NCI-H1092 treated with DMSO at 0.1 percent for 48 hours (cell line): ENCODE data around the gene GJC2.

Source experiments
- DNase-seq: peaks from one replicate; lab custom pipeline; 2025; lab: John Stamatoyannopoulos, UW

Gene GJC2

GRCh38 chr1:228194921-228195812, 45.4 kb downstream of the GJC2 start:
- DNase-seq = no peak

GRCh38 chr1:228197555-228198147, 47.9 kb downstream of the GJC2 start:
- no peak for DNase-seq

- no peak for DNase-seq
These were observed 49.4 kb downstream of the GJC2 start for GRCh38 chr1:228198977-228199590.

- peak; percentile 59 for DNase-seq
These were observed 55.2 kb downstream of the GJC2 start for GRCh38 chr1:228204958-228205357.

GRCh38 chr1:228205526-228206436, 56.1 kb downstream of the GJC2 start:
- DNase-seq = peak; percentile 69

GRCh38 chr1:228206582-228207351, 57.0 kb downstream of the GJC2 start:
- no peak for DNase-seq

GRCh38 chr1:228207381-228207810, 57.7 kb downstream of the GJC2 start:
- DNase-seq = no peak

GRCh38 chr1:228207851-228208821, 58.4 kb downstream of the GJC2 start, which contains the start of gene OBSCN:
TSS of gene OBSCN (plus strand) at chr1:228208044. CDS start at chr1:228211784, 3,740 bp downstream.
- DNase-seq = no peak

GRCh38 chr1:228208831-228209551, 59.3 kb downstream of the GJC2 start:
- DNase-seq = no peak
